HG02938 (cell line): ENCODE data around the gene GAS2L3.
A peak's percentile ranks its signal among the peaks of the same experiment; 100 is the strongest.

Source experiments
- ATAC-seq: cut with Tn5 transposase; IDR thresholded peaks from one replicate; pipeline ENCODE4 v1.9.1; 2021; ENCODE audit warnings: mild to moderate bottlenecking, moderate library complexity; ENCODE audit not compliant: unreplicated experiment

GAS2L3 gene

DNA sequence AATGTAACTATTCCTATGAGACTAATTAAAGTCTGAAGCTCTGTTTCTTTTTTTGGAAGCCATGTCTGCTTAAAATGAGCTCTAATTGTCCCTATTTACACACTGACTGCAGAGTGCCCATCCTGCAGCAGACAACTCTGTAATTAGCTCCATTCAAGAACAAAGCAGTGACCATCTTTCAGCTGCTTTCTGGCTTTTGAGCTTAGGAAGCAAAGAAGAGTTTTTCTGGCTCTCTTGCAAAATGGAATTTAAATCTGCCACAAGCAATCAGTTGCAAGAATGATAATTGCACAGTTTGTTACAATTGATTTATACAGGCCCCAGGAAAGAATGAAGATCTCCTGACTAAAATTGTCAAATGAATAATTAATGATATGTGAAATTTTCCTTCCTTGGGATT lies 83.4 kb downstream of the GAS2L3 start:
- ATAC-seq, result no peak

DNA sequence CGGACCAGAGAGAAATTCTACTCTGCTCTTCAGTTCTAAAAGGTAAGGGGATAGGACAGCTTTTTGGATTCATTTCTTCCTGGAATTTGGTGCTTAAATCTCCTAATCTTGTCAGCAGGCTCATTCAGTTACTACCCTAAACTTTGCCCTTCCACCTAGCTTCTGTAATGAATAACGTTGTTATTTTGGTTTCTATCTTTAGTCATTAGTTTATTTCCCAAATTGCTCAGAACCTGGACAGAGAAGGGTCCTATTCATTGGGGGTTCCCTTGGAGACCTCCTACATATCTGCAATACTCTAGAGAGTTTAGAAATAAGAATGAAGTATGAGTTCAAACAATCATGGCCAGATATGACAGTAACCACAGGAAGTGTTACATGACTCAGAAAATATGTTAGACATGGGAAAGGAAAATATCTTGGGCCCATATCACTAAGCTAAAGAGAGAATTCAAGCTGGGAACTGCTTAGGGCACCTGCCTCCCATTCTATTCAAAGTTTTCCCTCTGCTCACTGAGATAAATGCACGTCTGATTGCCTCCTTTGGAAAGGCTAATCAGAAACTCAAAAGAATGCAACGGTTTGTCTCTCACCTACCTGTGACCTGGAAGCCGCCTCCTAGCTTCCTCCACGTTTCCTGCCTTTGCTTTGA lies 87.9 kb downstream of the GAS2L3 start:
- ATAC-seq, result peak; percentile 68

DNA sequence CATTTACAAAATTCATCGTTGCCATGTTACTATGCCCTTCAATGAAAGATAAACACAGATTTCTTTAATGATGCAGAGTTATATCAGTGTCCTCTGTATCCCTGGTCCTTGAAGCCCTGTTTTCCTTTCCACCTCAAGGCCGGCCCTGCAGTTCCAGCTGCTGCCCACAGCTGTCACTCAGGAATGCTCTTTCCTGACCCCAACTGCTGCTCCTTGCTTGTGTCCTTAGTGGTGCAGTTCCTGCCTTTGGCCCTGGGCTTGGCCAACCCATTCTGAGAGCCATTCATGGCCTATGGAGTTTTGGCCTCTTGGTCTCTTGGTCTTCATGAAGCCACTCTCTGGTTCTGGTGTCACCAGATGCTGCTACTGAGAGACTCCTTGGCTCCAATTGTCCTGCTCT lies 93.1 kb downstream of the GAS2L3 start:
- ATAC-seq, result no peak

DNA sequence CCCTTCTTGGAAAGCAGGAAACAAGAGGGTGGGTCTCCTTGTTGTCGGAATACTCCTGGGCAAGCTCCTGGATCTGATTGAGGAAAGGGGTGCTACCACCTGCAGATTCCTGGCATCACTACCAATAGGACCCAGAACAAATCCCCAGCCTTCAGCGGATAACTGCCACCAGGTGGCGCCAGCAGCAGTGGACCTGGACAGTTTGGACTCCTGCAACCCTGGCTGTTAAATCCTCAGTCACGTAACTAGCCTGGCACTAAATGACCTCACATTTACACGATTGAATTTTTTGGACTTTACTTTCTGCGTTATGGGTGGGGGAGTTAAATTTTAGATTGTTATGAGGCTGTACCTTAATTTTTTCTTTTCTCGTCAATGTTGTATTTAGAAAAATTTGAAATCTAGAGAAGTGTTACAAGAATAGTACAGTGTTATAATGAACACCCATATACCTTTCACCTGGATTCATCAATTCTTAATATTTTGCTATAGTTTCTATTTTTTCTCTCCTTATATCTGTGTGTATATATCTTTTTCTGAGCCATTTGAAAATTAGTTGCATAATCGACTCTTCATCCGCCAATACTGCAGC lies 95.6 kb downstream of the GAS2L3 start:
- ATAC-seq, result peak; percentile 73

DNA sequence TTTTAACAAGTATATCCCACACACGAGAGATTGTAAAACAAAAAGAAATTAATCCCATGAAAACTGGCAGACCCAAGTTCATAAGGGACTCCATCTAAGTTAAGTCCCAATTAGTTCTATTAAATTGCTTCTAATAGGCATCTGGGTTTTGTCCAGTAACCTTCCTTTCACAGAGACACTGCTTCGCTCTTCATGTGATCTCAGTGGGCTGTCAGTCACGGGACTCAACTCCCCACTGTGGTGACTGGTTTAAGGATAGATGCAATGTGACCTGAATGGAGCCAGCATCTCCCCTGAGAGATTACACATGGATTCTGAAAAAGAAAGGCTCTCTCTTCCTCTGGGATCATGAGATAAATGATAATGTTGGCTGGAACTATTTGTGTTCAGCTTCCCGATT lies 96.4 kb downstream of the GAS2L3 start:
- ATAC-seq, result no peak

DNA sequence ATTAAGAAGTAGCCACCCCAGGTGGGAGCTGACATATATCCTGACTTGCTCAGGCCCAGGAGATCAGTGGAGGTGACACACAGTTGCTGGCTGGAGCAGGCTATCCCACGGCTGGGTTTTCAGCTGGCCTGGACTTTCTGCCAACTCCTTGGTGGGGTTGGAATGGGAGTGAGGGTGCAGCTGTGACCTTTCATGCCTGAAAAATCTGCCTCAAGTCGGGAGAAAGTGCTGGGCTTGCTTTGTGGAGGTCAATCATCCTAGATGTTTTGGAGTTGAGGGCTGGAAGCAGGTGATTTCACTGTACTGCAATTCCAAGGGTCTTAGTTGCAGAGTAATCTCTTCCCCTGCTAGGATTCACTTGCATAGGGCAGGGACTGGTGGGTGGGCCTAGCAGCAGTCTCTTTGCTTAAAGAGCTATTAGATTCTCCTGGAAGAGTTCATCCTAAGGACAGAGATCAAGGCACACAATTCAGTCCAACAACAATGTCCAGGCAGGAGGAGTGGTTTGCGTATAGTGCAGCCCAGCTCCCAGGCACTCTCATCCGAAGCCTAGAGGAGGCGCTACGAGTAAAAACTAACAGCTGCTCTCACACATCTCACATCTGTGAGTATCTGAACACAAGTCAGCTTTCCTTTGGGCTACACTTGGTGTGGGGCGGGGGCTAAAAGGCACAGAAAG lies 98.1 kb downstream of the GAS2L3 start:
- ATAC-seq, result no peak

DNA sequence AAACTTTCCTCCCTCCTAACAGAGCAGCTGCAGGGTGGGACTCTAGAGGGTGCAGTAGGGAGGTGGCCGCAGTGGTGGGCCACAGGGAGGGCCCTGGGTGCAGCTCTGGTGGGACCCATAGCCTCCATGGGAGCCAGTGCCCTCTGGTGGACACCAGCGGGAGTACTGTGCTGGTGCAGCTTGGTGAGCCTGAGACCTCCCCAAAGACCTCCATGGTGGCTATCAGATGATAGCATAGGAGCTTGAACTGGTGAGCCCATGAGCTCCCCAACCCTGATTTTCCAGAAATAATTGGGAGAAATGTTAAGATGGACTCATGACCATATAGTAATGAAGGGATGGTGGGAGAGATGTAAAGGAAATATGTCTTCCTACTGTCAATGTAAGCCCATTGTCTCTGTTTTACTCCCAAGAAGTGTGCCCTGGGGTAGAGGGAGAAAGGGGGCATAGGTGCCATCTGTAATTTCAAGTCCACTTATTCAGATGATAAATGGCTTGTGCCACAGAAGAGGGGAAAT lies 98.7 kb downstream of the GAS2L3 start:
- peak; percentile 62 for ATAC-seq

DNA sequence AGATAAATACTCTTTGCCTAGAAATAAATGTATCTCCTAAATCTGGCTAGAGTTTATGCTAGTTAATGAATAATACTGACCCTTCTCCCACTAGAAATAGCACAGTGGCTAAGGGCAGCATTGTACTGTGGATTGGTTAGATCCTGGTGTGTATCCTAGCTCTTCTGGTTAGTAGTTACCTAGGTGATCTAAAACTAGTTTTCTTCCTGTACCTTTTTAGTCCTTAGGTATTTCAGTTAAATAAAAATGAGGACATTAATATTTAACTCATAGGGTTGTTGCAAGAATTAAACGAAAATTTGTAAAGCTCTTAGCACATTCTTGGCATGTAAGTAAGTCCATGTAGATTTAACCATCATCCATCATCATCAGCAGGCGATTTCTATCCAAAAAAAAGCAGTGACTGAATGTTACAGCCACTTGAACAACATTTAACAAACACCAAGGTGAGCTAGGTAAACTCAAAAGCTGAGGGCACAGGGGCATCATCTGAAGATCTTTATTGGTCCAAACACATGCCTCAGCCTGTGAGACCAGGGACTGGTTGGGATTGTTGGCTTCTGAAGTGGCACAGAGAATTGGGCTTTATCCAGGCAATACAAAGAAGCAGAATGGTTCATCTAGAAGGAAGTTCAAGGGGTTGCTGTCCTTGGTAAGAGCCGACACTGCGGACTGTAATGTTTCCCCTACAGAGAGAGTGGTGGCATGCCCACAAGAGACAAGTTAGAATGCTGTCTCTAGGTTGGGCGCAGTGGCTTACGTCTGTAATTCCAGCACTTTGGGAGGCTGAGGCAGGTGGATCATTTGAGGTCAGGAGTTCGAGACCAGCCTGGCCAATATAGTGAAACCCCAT lies 100.8 kb downstream of the GAS2L3 start:
- ATAC-seq, result no peak
